Karpas-422 (cell line): ENCODE data around the gene JAG2. TPM values are rescaled to one million over a fixed set of nuclear protein-coding genes. Genes with fewer than 3 reads are reported as not detected.
A peak's percentile ranks its signal among the peaks of the same experiment; 100 is the strongest.

Source experiments
- DNase-seq: peaks from one replicate; pipeline ENCODE4 v3.0.0-alpha.2; 2015
- H2AFZ ChIP-seq: fragments of 200-600 bp; sonication (generic); 2 replicates; pipeline ENCODE4 v1.6.1; 2014; ENCODE audit warnings: antibody characterized with exemption, low read length, mixed read lengths
- H3K27ac ChIP-seq: fragments of 200-600 bp; sonication (generic); 2 replicates; pipeline ENCODE4 v1.5.1; 2014; ENCODE audit warnings: mild to moderate bottlenecking, low read length, moderate library complexity
- H3K27me3 ChIP-seq: fragments of 200-600 bp; sonication (generic); 2 replicates; pipeline ENCODE4 v1.6.1; 2014; ENCODE audit warnings: low read length, mixed read lengths
- H3K36me3 ChIP-seq: fragments of 200-600 bp; sonication (generic); 2 replicates; pipeline ENCODE4 v1.6.1; 2014; ENCODE audit warnings: low read length, mixed read lengths; ENCODE audit not compliant: insufficient read depth
- H3K4me1 ChIP-seq: fragments of 200-600 bp; sonication (generic); 2 replicates; pipeline ENCODE4 v1.6.1; 2014; ENCODE audit warnings: mild to moderate bottlenecking, low read length, mixed read lengths
- H3K4me2 ChIP-seq: fragments of 200-600 bp; sonication (generic); 2 replicates; pipeline ENCODE4 v1.6.1; 2014; ENCODE audit warnings: low read length, low read depth, mild to moderate bottlenecking; ENCODE audit not compliant: poor library complexity, severe bottlenecking
- H3K4me3 ChIP-seq: fragments of 200-600 bp; sonication (generic); 2 replicates; pipeline ENCODE4 v1.5.1; 2014; ENCODE audit warnings: mild to moderate bottlenecking, antibody characterized with exemption, low read length, mixed read lengths
- H3K79me2 ChIP-seq: fragments of 200-600 bp; sonication (generic); 2 replicates; pipeline ENCODE4 v1.6.1; 2014; ENCODE audit warnings: mild to moderate bottlenecking, low read length, mixed read lengths
- H3K9ac ChIP-seq: fragments of 200-600 bp; sonication (generic); 2 replicates; pipeline ENCODE4 v1.6.0; 2014; ENCODE audit warnings: low read length
- H3K9me2 ChIP-seq: fragments of 200-600 bp; sonication (generic), shearing (Covaris generic); replicated peaks from 2 replicates; pipeline ENCODE4 v1.6.0; 2014; ENCODE audit warnings: mild to moderate bottlenecking, low read length, moderate library complexity; ENCODE audit not compliant: insufficient read depth
- H3K9me3 ChIP-seq: fragments of 300-700, 200-600 bp; sonication (generic); 2 replicates; pipeline ENCODE4 v1.6.1; 2014; ENCODE audit warnings: low read length, mixed read lengths
- H4K20me1 ChIP-seq: fragments of 200-600 bp; sonication (generic); 2 replicates; pipeline ENCODE4 v1.6.1; 2014; ENCODE audit warnings: mild to moderate bottlenecking, antibody characterized with exemption, low read length, low read depth; ENCODE audit not compliant: insufficient read depth
- total RNA-seq: library from RNA; depleted of rRNA; stranded (reverse); fragments of >200 nt; shearing (Covaris generic); gene quantifications from 2 replicates; pipeline ENCODE4 v1.2.3, GENCODE V29; 2014; ENCODE audit warnings: low replicate concordance; rRNA removed

JAG2 gene
- 0.29 TPM in 1 of 2 replicates, not detected in the other for total RNA-seq

DNA sequence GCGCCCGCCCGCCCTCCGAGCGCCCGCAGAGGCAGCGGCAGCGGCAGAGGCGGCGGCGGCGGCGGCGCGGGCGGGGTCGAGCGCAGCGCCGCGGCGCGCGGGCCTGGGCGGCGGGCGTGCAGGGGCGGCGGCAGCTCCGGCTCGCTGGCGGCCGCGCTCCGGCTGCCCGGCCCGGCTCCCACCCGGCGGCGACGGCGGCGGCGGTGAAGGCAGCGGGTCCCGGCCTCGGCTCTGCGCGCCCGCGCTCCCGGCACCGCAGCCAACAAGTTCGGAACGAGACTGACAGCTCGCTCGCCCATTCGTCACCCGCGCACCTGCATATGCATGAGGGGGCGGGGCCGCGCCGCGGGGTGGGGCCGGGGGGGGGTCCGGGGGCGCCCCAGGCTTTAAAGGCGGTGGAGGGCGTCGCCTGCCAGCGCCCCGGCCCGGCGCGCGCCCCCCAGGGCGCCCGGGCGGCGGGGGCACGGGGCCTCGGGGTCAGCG lies at the start of gene JAG2:
JAG2 (minus strand) TSS at position 281 of the 483 bp plus-strand sequence. CDS start 356 bp downstream, outside the sequence.
- Histone ChIP-seq H3K36me3 (no peaks in the 10 kb centered on the region), H3K9me3 (no peaks in the 10 kb centered on the region), H3K4me2 (no peak within 1 kb of the TSS), H3K79me2 (no peaks in the 10 kb centered on the region), H3K27me3 (no peaks in the 10 kb centered on the region), H3K4me1 (peaks cover 3% of the 10 kb centered on the region; the same call in 1 of the 2 replicates), H3K4me3 (no peak within 1 kb of the TSS), H3K9me2 (no peaks in the 10 kb centered on the region), H4K20me1 (peaks cover 13% of the 10 kb centered on the region; the same call in 1 of the 2 replicates), H3K27ac (no peak within 1 kb of the TSS), H3K9ac (no peak within 1 kb of the TSS), H2AFZ (no peak within 1 kb of the TSS)
- DNase-seq: peak; percentile 75

GRCh38 chr14:105217774-105218173 lies 49.2 kb upstream of the JAG2 start:
- Histone ChIP-seq H3K9me2 (no peaks in the 10 kb centered on the region), H3K79me2 (no peaks in the 10 kb centered on the region), H3K27ac (no peak overlapping the region), H3K4me2 (no peak overlapping the region), H3K4me1 (no peaks in the 10 kb centered on the region), H3K9ac (no peak overlapping the region), H3K27me3 (no peaks in the 10 kb centered on the region), H3K4me3 (no peak overlapping the region), H4K20me1 (no peaks in the 10 kb centered on the region), H3K36me3 (no peaks in the 10 kb centered on the region), H2AFZ (no peak overlapping the region), H3K9me3 (no peaks in the 10 kb centered on the region)
- no peak for DNase-seq

DNA sequence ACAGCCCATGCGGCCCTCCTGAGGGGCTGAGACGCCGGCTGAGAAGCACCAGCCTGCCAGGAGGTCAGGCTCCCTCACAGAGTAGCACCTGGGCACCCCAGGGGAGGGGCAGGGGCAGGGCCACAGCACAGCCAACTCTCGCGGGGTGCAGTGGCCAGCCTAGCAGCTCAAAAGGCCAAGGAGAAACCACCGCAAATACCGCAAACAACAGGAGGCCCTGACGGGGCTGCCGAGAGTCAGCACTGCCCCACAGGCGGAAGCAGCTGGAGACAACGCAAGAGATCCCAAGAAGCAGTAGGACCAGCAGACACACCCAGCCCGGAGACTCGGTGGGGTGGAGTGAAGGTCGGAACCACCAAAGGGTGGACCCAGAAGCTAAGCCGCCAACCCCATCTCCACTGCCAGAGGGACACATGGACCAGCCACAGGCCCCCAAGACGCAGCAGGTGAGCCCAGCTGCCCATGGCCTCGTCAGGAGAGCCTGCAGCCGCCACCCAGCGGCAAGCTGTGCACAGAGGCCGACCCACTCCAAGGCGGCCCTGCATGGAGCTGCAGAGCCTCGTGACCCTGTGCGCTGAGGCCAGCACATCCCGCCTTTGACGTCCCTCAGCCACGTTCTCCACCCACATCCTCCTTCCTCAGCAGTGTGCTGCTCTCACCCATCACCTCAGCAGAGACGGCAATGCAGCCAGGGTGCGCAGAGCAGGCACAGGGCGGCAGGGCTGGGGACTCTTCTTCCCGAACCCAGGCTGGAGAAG lies 48.1 kb upstream of the JAG2 start:
- H2AFZ ChIP-seq: no peak overlapping the region
- H3K9ac ChIP-seq: no peak overlapping the region
- no peaks in the 10 kb centered on the region for H3K4me1 ChIP-seq
- no peaks in the 10 kb centered on the region for H3K27me3 ChIP-seq
- no peaks in the 10 kb centered on the region for H4K20me1 ChIP-seq
- H3K27ac ChIP-seq: no peak overlapping the region
- no peak for DNase-seq
- no peaks in the 10 kb centered on the region for H3K79me2 ChIP-seq
- no peaks in the 10 kb centered on the region for H3K9me2 ChIP-seq
- H3K4me3 ChIP-seq: no peak overlapping the region
- H3K36me3 ChIP-seq: no peaks in the 10 kb centered on the region
- no peaks in the 10 kb centered on the region for H3K9me3 ChIP-seq
- no peak overlapping the region for H3K4me2 ChIP-seq

- no peak overlapping the region for H3K9ac ChIP-seq
- no peaks in the 10 kb centered on the region for H3K9me2 ChIP-seq
- DNase-seq: no peak
- no peaks in the 10 kb centered on the region for H4K20me1 ChIP-seq
- no peaks in the 10 kb centered on the region for H3K27me3 ChIP-seq
- H3K36me3 ChIP-seq: no peaks in the 10 kb centered on the region
- H3K9me3 ChIP-seq: no peaks in the 10 kb centered on the region
- H3K4me1 ChIP-seq: no peaks in the 10 kb centered on the region
- H3K4me3 ChIP-seq: no peak overlapping the region
- no peak overlapping the region for H3K27ac ChIP-seq
- H3K4me2 ChIP-seq: no peak overlapping the region
- no peaks in the 10 kb centered on the region for H3K79me2 ChIP-seq
- H2AFZ ChIP-seq: no peak overlapping the region
Observed at GRCh38 chr14:105215602-105216001, 47.0 kb upstream of the JAG2 start.

GRCh38 chr14:105214324-105214915 lies 45.8 kb upstream of the JAG2 start:
- Histone ChIP-seq H4K20me1 (0 out of 2 replicates have a peak, but pooled peaks cover 4% of the 10 kb centered on the region), H3K4me3 (no peak overlapping the region), H3K9me3 (no peaks in the 10 kb centered on the region), H3K36me3 (no peaks in the 10 kb centered on the region), H3K9me2 (no peaks in the 10 kb centered on the region), H3K9ac (no peak overlapping the region), H3K4me1 (no peaks in the 10 kb centered on the region), H3K27ac (no peak overlapping the region), H3K79me2 (no peaks in the 10 kb centered on the region), H3K27me3 (no peaks in the 10 kb centered on the region), H2AFZ (no peak overlapping the region), H3K4me2 (no peak overlapping the region)
- DNase-seq: no peak

GRCh38 chr14:105213361-105213760 lies 44.8 kb upstream of the JAG2 start:
- no peaks in the 10 kb centered on the region for H3K4me1 ChIP-seq
- no peak overlapping the region for H3K9ac ChIP-seq
- H3K9me3 ChIP-seq: no peaks in the 10 kb centered on the region
- no peak overlapping the region for H2AFZ ChIP-seq
- H3K79me2 ChIP-seq: no peaks in the 10 kb centered on the region
- H4K20me1 ChIP-seq: 0 out of 2 replicates have a peak, but pooled peaks cover 4% of the 10 kb centered on the region
- H3K27ac ChIP-seq: no peak overlapping the region
- no peaks in the 10 kb centered on the region for H3K9me2 ChIP-seq
- no peaks in the 10 kb centered on the region for H3K27me3 ChIP-seq
- H3K4me3 ChIP-seq: no peak overlapping the region
- DNase-seq: no peak
- no peaks in the 10 kb centered on the region for H3K36me3 ChIP-seq
- no peak overlapping the region for H3K4me2 ChIP-seq

DNA sequence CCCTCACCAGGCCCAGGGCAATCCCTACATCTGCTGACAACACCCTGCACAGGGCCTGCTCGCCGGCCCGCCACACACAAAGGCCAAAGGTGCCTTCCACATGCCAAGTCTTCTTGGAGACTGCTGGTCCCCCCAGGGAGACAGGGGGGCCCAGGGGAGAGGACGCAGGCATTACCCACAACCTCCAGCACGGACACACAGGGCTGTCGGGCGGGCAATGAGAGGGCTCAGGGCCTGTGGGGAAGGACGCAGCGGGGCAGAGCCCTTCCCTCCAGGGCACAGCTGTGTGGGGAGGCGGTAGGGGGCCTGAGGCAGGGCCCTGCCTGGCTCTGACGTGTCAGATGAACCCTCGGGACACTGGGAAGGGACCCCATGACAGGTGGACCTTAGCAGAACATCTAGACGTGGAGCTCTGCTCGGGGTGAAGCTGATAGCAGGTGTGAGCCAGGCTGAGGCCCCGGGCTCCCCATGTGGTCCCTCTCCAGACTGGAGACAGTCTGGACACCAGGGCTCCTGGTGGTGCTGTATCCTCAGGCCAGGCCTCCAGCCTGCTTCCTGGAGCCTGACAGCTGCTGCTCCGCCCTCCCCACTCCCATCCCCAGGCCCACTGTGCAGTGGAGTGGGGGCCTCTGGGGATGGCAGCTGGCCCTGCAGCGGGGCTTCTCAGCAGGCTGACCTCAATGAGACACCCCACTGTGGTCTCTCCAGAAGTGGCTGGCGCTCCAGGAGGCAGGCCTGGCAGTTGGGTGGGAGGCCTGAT lies 44.1 kb upstream of the JAG2 start:
- H3K9me2 ChIP-seq: no peaks in the 10 kb centered on the region
- no peaks in the 10 kb centered on the region for H3K4me1 ChIP-seq
- H3K4me2 ChIP-seq: no peak overlapping the region
- H3K9me3 ChIP-seq: no peaks in the 10 kb centered on the region
- no peaks in the 10 kb centered on the region for H3K79me2 ChIP-seq
- H4K20me1 ChIP-seq: 0 out of 2 replicates have a peak, but pooled peaks cover 4% of the 10 kb centered on the region
- no peak for DNase-seq
- no peak overlapping the region for H3K9ac ChIP-seq
- H2AFZ ChIP-seq: no peak overlapping the region
- no peaks in the 10 kb centered on the region for H3K27me3 ChIP-seq
- no peak overlapping the region for H3K27ac ChIP-seq
- H3K36me3 ChIP-seq: no peaks in the 10 kb centered on the region
- H3K4me3 ChIP-seq: no peak overlapping the region

- Histone ChIP-seq H3K9me2 (no peaks in the 10 kb centered on the region), H3K9ac (no peak overlapping the region), H3K27me3 (no peaks in the 10 kb centered on the region), H2AFZ (no peak overlapping the region), H3K4me1 (no peaks in the 10 kb centered on the region), H3K9me3 (no peaks in the 10 kb centered on the region), H3K27ac (no peak overlapping the region), H4K20me1 (0 out of 2 replicates have a peak, but pooled peaks cover 4% of the 10 kb centered on the region), H3K4me2 (no peak overlapping the region), H3K79me2 (no peaks in the 10 kb centered on the region), H3K4me3 (no peak overlapping the region), H3K36me3 (no peaks in the 10 kb centered on the region)
- no peak for DNase-seq
Observed at GRCh38 chr14:105211758-105212089, 43.1 kb upstream of the JAG2 start.
